Fibroblast of skin of left quadriceps (primary cell): ENCODE results near the gene TSPOAP1.
"Not testable (repeated sequence)": the region's sequence is repeated elsewhere in the genome, so short reads cannot be mapped to it uniquely, and the experiment has no call there.

Source experiments
- DNase-seq, 2 experiments: peaks; one replicate each; pipeline ENCODE4 v3.0.0-alpha.2; 2013; ENCODE audit warnings: low read depth in 2 of 2

Gene TSPOAP1

GRCh38 chr17:58360296-58361063, 31.9 kb upstream of the TSPOAP1 start:
- no peak for DNase-seq

- DNase-seq: no peak
Observed at GRCh38 chr17:58358408-58359172, 30.0 kb upstream of the TSPOAP1 start.

- DNase-seq: no peak
Observed at GRCh38 chr17:58357312-58358297, 29.0 kb upstream of the TSPOAP1 start.

DNA sequence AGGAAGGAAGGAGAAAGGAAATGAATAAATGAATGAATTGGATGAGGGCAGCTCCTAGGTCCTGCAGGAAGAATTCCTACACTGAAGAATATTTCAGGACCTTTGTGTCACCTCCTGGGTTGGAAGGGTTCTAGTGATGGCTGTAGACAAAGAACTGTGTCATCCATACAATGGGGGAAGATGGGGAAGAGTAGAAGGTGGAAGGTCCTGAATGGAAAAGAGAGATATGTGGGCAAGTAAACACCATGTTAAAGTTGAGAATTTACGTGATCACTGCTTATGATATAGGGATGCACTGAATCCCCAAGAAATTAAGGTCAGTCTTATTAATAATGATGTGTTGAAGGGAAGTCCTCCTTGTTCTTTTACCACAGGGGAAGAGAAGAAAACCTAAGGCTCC, 27.6 kb upstream of the TSPOAP1 start:
- no peak for DNase-seq

GRCh38 chr17:58354541-58355216, 26.1 kb upstream of the TSPOAP1 start:
- no peak for DNase-seq

- DNase-seq: no peak
Observed at GRCh38 chr17:58353389-58353825, 24.8 kb upstream of the TSPOAP1 start.

DNA sequence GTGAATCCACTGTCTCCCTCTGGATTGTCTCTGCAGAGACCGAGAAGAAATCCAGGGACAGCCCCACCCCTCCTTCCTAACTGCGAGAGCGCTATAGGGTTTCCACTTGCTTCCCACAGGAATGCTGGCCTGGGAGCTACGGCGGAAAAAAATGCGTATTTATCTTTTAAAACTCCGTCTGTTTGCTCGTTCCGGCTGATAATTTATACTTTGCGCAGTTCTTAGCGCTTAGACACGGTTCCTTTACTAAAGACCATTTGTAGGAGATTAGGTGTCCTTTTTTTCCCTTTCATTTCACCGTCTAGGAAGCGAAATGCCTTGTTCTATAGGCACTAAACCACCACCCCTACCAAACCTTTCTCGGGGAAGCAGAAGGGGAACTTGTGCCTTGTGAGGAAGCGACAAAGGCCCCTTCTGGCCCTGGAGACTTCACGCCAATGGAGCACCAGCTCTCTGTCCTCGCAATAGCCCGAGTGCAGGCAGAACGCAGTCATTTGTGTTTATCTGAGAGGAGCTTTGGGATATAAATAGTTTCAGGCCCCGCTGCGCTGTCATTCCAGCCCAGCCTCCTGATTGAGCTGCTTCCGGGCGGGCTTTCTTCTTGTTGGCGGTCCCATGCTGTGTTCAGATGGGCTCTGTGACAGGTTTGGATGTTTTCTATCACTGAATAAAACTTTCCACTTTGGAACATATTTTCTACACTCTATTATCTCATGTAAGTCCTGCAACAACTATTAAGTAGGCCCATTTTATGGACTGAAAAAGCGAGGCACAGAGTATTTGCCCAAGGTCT, 24.2 kb upstream of the TSPOAP1 start:
- no peak for DNase-seq

DNA sequence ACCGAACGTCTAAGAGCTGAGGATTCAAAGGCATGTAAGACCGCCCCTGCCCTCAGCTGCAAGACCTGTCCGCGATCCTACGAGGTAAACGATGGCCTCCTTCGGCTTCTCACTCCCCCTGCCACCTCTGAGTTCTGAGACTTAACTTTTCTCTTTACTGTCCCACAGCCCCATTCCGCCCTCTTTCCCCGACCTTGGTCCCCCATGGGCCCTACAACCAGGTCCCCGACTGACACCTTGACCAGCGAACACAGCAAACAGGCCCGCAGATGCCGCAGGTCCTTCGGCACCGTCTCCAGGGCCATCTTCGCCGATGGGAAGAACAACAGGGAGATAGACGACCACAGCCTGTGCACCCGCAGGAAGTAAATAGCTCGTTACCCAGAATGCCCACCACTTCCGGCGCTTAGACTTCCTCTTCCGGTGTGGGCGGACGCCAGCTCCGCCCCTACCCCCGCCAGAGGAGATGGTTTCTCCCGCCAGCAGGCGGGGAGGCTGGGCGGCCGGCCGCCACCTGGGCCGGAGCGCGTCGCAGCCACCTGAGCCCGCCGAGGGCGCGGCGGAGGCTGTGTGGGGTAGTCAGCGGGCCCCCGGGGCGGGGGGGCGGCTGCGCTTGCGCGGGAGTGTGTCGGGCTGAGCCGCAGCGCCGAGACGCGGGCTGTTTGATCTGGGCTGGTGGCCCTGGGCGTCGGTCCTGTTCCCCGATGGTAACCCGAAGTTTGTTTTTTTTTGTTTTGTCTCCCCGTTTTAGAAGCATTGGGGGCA, 23.4 kb upstream of the TSPOAP1 start, which contains the start of gene SUPT4H1:
Gene SUPT4H1 (minus strand): TSS at position 371 of the 765 bp plus-strand sequence. CDS start 66 bp downstream, at position 305.
- DNase-seq: peak; percentile 83

DNA sequence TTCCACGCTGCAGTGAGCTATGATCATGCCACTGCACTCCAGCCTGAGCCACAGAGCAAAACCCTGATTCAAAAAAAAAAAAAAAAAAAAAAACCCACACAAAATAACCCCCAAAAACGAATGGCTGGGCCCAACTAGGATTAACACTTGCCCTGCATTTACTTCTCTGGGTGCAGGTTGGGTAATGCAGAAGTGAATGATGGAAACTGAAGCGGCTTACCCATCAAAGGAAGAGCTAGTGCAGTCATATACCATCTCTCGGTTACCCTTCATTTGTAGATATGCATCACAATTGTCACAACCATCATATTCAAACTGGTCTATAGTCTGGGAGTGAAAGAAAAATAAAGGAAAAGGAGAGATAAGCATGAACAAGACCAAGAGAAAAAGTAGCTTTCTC, 22.6 kb upstream of the TSPOAP1 start:
- no peak for DNase-seq

DNA sequence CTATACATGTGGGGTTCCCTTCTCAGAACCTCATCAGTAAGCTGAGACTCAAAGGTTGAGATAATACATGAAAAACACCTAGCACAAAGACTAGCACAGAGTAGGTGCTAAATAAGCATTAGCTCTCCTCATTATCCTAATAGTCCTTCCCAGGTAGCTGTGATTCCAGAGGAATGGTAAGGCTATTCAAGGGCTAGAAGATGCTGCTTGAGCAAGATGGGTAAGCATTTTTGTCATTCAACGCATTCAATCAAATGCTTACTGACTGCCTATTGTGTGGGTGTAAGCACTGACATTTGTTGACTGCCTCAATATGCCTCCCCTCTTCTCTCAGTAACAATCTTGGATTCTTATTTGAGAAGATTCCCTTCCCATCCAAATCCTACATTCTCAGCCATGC, 19.4 kb upstream of the TSPOAP1 start:
- DNase-seq: no peak

- no peak for DNase-seq
Observed at GRCh38 chr17:58345500-58345899, 16.9 kb upstream of the TSPOAP1 start.

- no peak for DNase-seq
Observed at GRCh38 chr17:58344791-58345157, 16.2 kb upstream of the TSPOAP1 start.

GRCh38 chr17:58344047-58344790, 15.6 kb upstream of the TSPOAP1 start:
- no peak for DNase-seq

DNA sequence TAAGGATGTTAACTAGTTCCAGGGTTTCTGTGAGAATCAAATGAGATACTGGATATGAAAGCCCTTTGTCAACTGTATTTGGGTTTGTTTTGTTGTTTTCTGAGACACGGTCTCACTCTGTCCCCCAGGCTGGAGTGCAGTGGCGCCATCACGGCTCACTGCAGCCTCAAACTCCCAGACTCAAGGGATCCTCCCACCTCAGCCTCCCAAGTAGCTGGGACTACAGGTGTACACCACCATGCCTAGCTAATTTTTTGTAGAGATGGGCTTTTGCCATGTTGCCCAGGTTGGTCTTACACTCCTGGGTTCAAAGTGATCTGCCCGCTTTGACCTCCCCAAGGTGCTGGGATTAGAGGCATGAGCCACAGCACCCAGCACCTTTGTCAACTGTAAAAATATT, 14.5 kb upstream of the TSPOAP1 start:
- no peak for DNase-seq

GRCh38 chr17:58341861-58342475, 13.4 kb upstream of the TSPOAP1 start:
- DNase-seq: no peak

GRCh38 chr17:58341136-58341860, 12.7 kb upstream of the TSPOAP1 start:
- not testable (repeated sequence) for DNase-seq

DNA sequence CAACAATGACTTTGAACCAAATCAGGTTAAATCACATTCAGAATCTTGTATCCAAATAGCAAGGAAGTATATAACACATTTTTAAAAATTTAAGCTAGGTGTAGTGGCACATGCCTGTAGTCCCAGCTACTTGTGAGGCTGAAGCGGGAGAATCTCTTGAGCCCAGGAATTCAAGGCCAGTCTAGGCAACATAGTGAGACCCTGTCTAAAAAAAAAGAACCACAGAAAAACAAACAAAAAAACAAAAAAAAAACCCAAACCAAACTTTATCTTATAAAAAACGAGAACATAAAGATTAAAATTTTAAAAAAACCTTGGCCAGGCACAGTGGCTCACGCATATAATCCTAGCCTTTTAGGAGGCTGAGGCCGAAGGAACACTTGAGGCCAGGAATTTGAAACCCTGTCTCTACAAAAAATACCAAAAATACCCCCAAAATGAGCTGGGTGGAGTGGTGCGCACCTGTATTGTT, 11.8 kb upstream of the TSPOAP1 start:
- no peak for DNase-seq
